ENCODE measurements around the gene HSH2D.
"Not testable (repeated sequence)": the region's sequence is repeated elsewhere in the genome, so short reads cannot be mapped to it uniquely, and the experiment has no call there.

HSH2D gene

DNA sequence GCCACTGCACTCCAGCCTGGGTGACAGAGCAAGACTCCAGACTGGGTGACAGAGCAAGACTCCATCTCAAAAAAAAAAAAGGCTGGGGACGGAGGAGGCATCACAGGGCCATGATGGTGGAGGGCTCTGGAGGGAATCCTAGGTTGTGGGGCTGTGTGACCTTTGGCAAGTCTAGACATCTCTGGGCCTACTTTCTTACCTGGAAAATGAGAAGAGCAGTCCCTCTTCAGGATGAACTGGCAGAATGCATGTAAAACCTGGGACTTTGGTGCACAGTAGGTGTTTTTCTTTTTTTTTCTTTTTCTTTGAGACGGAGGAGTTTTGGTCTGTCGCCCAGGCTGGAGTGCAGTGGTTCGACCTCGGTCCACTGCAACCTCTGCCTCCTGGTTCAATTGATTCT lies 16.2 kb downstream of the HSH2D start:
- DNase-seq: no peak

DNA sequence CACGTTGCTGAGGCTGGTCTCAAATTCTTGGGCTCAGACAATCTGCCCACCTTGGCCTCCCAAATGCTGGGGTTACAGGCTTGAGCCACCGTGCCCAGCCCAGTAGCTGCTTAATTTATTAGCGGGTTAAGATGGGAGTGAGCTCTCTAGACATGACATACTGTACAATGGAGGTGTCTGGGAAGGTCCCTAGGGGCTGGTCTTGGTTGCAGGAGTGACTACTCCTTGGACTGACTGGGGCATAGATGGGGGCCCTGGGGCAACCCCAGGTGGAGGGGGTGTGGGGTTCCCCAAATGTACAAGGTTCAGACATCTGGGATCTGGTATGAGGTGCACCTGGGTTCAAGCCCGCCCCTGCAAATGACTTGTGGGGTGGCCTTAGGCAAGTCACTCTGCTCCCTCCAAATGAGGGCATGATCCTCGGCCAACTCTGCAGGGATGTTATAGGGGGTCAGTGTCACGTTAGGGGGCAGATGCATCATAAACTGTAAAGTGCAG lies 17.0 kb downstream of the HSH2D start:
- no peak for DNase-seq

DNA sequence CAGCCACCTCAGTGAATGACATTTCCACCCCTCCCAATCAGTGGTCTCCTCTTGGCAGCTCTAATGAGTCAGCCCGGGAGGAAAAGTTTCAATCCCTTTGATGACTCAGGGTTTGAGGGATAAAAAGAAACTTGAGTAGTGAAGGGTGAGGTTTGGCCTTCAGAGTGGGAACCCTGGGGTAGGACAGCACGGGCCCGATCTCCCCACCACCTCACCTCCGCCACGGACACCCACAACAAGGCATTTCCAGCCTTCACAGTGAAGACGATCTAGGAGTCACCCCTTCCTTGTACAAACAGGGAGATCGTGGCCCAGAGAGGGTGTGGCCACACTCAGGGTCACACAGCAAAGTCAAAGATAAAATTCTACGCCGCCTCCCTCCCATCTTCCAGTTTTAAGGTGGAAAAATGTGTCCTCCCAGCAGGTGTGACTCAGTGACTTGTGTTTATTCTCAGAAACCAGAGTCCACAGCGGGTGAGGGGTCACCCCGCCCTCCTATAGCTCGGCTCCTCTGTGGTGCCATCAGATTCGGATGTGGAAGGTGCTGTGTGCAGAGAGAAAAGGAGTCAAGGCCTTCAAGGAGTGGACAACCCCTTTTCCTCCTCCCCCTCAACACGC lies 17.6 kb downstream of the HSH2D start:
- DNase-seq: no peak

DNA sequence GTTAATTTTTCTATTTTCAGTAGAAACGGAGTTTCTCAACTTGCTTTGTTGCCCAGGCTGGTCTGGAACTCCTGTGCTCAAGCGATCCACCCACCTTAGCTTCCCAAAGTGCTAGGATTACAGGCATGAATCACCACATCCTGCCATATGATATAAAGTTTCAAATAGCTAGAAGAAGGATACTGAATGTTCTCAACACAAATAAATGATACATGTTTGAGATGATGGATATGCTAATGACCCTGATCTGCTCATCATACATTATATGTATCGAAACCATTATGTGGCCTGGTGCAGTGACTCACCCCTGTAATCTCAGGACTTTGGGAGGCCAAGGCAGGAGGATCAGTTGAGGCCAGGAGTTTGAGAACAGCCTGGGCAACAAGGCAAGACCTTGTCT lies 18.4 kb downstream of the HSH2D start:
- no peak for DNase-seq

DNA sequence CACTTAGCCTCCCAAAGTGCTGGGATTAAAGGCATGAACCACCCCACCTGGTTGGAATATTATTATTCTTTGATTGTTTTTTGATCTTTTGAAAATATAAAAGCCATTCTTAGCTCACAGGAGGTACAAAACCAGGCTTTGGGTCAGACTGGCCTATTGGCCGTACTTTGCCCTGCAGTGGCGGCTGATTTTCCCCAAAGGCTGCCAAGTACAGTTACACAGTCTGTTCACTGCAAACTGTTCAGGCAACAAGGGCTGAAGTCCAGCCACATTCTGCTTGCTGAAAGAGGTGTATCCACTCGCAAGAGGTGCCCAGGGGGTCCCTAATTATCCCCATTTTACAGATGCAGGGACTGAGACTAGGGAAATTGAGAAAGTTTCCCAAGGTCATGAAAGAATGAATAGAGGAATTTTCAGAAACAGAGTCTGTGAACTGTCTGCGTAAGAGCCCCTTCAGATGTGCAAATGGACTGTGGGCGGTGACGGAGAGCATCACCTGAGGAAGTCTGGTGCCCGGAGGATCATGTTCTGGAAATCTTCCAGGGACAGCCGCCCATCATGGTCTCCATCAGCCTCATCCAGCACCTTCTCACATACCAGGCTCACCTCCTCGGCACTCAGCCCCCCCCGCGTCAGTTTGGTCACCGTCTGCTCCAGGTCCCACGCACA lies 20.9 kb downstream of the HSH2D start:
- no peak for DNase-seq

DNA sequence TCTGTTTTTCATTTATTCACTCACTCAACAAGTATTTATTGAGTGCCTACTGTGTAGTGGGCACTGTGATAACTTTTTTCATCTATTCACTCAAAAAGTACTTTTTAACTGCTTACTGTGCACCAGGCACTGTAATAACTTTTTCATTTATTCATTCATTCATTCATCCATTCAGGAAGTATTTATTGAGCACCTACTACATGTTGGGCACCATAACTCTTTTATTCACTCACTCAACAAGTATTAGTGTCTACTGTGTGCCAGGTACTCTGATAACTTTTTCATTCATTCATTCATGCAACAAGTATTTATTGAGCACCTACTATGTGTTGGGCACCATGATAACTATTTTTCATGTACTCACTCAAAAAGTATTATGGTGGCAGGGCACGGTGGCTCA lies 22.9 kb downstream of the HSH2D start:
- no peak for DNase-seq

DNA sequence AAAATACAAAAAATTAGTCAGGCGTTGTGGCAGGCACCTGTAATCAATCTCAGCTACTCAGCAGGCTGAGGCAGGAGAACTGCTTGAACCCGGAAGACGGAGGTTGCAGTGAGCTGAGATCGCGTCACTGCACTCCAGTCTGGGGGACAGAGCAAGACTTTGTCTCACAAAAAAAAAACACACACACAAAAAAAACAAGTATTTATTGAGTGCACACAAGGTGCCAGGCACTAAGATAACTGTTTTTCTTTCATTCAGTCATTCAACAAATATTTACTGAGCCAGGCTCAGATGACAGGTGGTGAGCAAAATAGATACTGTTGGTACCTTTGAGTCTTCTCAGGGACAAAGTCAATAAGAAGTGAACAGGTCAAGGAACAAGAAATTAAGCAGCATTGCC lies 23.6 kb downstream of the HSH2D start:
- DNase-seq: no peak

DNA sequence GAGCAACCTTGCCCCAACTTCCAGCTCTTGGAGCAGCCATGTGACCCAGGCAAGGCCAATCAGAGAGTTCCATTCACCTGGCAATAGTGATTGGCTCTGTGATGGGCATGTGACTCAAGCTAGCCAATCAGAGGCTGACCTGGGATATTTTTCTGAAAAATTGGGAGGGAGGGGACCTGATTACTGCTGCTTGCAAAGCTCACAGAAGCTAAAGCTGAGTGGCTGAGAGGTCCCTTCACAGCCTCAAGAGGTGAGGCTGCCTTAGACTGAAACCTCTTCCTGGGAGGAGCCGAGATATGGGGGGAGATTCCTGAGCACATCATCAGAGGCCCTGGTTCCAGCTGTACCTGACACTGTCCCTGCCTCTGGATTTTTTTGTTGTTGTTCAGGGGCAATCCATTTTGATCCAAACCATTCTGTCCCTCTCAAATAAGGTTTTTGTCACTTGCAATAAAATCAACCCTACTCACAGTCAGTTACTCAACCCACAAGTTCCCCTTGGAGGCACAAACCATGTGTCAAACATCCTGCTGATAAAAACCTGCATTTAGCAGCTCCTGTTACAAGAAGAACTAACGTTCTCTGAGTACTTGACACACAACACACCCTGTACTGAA lies 25.1 kb downstream of the HSH2D start:
- DNase-seq: no peak

DNA sequence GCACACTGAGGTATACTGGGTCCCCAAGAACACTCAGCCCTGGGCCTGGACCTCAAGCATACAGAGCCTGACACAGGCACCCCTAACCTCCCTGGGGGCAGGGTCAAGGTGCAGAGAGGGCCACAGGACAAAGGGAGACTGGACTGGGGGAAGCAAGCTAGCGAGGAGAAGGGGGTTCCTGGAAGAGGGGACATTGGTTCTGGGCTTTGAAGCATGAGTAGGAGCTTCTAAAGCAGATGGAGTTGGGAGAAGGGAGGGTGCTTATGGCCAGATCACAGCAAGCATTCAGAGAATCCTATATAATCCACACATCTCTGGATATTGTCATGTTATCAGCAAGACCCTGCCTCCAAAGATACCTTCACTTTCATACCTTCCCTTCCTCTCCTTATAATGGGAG lies 26.6 kb downstream of the HSH2D start:
- DNase-seq: no peak

DNA sequence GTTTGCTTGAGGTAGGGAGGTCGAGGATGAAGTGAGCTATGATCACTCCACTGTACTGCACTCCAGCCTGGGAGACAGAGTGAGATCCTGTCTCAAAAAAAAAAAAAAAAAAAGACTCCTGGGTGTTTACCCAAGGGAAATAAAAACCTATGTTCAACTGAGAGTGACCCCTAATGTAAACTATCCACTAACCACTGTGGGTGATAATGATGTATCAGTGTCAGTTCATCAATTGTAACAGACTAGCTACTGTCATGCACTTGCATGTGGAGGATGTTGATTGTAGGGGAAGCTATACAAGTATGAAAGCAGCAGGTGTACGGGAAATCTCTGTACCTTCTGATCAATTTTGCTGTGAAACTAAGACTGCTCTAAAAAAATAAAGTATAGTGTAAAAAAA lies 32.5 kb downstream of the HSH2D start:
- no peak for DNase-seq

DNA sequence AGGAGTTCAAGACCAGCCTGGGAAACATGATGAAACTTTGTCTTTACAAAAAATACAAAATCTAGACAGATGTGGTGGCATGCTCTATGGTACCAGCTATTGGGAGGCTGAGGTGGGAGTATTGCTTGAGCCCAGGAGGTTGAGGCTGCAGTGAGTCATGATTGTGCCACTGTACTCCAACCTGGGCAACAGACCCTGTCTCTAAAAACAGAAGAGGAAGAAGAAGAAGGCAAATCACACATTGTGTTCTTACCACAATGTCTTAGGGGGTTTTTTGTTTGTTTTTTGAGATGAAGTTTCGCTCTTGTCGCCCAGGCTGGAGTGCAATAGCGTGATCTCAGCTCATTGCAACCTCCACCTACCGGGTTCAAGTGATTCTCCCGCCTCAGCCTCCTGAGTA lies 35.4 kb downstream of the HSH2D start:
- not testable (repeated sequence) for DNase-seq

DNA sequence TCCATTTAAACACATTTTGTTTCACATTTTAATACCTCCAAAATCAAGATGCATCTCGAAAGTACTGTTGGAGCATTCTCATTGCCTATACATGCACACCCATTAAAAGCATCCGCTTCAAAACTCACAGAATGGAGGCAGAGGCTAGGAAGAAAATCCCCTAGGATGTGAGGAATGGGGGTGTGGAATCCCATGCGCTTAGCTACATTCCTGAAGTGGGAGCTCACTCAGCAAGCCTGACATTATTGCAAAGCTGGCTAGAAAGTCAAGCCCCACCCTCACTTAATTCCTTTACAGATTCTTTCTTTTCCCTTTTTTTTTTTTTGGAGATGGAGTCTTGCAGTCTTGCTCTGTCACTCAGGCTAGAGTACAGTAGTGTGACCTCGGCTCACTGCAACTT lies 37.1 kb downstream of the HSH2D start:
- DNase-seq: no peak

DNA sequence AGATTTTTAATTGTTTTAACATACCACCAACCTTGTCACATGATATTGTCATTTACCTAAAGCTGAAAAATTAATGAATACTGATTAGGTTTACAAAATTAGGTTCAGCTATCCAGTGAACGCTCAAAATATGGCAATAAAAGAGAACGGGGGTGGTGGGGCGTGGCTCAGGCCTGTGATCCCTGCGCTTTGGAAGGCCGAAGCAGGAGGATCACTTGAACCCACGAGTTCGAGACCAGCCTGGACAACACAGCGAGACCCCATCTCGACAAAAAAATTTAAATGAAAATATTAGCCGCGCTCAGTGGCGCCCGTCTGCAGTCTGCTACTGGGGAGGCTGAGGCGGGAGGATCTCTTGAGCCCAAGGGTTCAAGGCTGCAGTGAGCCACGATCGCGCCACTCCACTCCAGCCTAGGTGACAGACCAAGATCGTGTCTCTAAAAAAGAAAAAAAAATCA lies 41.2 kb downstream of the HSH2D start:
- DNase-seq: no peak

DNA sequence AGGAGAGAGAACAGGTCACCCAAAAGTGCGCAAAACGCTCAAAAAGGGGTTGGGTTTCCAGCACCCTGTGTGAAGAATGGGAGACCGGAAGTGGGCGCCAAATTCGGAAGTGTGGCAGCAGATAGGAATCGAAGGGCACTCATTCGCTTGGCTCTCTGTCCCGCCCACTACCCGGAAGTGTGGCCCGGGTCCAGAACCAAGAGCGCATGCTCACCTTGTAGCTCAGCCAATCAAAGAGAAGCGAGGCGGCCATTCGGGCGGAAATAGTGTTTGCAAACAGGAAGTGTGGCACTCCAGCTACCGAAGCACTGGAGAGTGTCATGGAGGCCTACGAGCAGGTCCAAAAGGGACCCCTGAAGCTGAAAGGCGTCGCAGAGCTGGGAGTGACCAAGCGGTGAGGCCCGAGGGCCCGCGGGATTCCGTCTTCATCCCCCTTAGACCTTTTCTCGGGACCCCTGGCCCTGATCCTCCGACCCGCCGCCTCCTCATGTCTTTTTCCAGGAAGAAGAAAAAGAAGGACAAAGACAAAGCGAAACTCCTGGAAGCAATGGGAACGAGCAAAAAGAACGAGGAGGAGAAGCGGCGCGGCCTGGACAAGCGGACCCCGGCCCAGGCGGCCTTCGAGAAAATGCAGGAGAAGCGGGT lies 41.8 kb downstream of the HSH2D start, which contains the start of gene FAM32A:
TSS of gene FAM32A (plus strand) at position 288 of the 645 bp plus-strand sequence. CDS start at position 321, 33 bp downstream.
- peak; percentile 97 for DNase-seq

DNA sequence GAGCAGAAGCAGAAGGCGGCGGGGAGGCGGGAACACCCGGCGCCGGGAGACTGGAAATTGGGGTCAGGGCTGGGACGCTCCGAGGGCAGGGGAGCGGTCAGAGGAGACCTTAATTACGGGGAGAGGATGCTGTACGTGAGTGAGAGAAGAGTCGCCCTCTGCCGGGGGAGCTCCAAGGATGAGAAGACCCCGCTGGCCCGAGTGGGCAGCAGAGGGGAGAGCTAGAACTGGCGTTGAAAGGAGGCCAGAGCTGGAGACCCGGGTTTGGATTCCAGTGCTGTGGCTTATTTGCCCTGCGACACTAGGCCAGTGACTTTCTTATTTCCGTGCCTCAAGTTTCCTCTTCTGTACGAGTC lies 42.3 kb downstream of the HSH2D start:
- DNase-seq: no peak

DNA sequence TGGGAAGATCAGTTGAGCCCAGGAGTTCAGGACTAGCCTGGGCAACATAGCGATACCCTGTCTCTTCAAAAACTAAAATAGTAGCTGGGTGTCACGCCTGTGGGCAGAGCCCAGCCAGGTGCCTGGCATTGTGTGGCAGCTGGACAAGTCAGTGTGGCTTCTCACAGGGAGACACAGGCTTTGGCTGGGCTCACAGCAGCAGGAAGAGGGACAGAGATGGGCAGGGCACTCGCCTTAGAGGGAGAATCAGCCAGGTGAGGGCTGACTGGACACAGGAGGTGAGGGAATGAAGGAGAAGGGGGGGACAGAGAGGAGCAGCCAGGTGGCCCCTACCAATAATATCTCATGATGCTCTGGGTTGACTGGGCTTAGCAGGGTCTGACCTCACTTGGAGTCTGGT lies 45.0 kb downstream of the HSH2D start:
- DNase-seq: no peak

DNA sequence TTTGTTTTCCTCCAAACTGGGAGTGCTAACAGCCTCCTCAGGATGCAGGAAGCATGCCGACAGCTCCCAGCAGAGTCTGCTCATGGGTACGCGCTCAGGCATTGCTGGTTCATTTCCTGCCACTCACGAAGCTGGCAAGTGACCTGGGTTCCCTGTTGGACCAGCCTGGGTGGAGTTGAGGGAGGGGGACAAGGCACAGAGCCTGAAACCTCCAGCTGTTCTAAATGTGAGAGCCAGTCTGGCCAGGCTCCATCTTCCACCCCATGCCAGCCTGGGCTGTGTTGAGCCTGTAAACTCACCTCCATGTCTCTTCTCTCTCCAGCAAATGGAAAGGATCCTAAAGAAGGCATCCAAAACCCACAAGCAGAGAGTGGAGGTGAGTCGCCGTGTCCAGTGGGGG lies 46.7 kb downstream of the HSH2D start:
- DNase-seq: no peak

DNA sequence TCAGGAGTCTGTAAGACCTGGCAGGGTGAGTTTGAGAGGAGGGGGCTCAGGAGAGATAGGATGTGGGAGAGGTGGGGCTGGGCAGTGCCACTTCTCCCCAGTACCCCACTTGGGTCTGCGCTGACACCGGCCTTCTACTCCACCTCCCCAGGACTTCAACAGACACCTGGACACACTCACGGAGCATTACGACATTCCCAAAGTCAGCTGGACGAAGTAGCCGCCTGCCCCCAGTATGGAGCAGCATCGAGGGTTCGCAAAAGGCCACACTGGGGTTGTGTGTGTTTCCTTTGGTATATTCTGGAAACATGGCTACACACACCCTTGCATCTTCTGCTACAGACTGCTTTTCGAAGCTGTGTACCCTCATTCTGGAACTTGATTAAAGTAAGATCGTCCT lies 47.3 kb downstream of the HSH2D start:
- DNase-seq: no peak

DNA sequence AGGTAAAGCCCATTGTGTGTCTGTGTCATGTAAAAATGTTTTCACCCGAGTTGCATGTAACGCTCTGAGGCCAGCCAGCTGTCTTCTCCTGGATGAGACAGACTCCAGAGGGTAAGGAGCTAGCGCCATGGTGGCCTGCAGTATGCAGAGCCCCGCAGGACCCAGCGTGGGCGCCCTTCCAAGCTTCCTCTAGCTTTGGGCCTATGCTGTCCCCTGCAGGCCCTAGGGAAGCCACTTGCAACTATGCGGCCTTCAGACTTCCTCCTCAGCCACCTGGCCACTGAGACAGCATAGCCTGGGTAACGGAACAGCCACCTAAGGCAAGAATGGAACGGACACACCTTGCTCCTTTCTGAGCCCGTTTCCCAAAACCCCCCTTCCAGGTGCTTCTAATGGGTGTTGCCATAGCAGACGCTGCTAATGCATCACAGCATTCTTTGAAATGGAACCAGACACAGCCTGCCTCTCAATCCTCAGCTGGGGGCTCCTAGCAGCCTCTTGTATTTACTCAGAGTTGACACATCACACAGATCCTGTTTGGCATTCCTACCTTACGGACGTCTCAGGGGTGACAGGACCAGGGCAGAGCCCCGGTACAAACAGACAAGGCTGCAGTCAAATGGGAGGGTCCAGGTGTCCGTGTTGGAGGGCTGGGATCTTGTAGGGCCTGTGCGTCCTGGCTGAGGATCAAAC lies 47.9 kb downstream of the HSH2D start:
- no peak for DNase-seq

DNA sequence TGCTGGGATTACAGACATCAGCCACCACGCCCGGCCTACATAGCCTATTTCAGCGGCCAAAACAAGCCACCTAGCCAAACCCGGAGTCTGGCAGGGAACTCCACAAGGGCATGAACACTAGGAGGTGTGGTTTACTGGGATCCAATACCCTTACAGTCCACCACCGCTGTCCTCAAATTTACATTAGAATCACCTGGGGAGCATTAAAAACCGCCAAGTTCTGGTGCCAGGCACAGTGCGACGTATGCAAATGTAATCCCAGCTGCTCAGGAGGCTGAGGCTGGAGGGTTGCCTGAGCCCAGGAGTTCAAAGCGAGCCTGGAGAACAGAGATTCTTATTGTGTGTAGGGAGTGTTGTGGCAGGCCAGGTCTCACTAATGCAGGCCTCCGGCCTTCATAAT lies 50.0 kb downstream of the HSH2D start:
- DNase-seq: no peak

DNA sequence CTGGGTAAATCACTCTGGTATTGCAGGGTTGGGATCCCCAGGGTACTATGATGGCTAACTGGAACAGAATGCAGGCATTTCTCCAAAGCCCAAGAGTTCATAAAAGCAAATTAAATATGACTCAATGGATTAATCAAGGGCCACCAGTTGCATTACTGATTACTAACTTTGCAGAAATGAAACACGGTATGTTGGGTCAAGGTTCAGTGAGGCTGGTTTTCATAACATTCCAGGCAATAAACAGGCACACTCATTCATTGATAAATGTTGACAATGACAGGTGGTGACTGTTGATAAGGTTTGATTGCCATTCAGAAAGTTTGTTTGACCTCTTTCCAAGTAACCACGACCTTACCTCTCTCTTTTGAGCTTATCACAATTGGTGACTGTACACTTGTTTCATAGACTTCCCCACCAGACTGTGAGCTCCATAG lies 53.7 kb downstream of the HSH2D start:
- no peak for DNase-seq

DNA sequence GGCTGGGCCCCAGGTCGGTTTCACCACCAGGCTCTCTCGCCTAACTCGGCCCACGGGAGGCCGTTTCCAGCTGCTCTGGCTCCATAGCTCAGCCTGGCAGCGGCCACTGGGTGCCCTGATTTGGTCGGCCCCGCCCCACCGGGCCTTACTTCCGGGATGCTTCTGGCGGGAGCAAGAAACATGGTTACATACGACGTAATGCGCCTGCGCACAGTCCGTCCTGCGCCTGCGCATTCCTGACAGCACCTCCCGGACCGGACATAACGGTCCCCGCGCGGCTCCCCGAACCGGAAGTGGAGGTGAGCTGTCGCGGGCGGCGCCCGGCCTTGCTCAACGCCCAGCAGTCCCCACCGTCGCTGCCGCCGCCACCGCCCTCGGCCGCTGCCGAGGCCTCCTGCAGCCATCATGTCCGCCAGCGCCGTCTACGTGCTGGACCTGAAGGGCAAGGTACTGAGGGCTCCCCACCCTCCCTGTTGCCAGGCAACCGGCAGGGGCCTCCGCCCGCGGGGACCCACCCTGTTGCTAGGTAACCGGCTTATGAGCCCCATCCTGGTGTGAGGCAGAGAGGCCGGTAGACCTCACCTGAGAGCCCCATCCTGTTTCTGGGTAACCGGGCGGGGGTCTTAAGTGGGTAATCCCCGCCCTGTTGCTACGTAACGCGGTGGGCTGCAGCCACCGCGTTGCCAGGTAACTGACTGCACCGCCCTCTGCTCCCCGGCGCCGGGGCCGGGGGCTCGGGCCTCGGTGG lies 54.3 kb downstream of the HSH2D start, which contains the start of gene AP1M1:
TSS of gene AP1M1 (plus strand) at position 290 of the 748 bp plus-strand sequence. CDS start at position 406, 116 bp downstream.
- DNase-seq: peak; percentile 82

DNA sequence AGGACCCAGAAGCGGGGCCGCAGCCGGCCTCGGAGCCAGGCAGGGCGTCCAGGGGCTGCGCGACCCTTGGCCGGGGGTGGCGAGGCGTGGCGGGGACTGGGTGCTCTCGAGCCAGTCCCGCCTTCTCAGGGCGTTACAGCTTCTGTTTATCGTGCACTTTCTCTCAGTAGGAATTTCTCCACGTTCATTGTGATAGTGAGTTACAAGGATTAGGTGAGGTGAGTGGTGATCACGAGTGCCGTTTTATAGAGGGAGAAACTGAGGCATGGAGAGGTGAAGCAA lies 54.8 kb downstream of the HSH2D start:
- no peak for DNase-seq
